ENCODE results near the gene CDT1. TPM values are rescaled to one million over a fixed set of nuclear protein-coding genes. Genes with fewer than 3 reads are reported as not detected.
"Not testable (repeated sequence)": the region's sequence is repeated elsewhere in the genome, so short reads cannot be mapped to it uniquely, and the experiment has no call there.

The CDT1 gene
- total RNA-seq, 2 experiments from 2014 or later: 133 to 137 TPM

DNA sequence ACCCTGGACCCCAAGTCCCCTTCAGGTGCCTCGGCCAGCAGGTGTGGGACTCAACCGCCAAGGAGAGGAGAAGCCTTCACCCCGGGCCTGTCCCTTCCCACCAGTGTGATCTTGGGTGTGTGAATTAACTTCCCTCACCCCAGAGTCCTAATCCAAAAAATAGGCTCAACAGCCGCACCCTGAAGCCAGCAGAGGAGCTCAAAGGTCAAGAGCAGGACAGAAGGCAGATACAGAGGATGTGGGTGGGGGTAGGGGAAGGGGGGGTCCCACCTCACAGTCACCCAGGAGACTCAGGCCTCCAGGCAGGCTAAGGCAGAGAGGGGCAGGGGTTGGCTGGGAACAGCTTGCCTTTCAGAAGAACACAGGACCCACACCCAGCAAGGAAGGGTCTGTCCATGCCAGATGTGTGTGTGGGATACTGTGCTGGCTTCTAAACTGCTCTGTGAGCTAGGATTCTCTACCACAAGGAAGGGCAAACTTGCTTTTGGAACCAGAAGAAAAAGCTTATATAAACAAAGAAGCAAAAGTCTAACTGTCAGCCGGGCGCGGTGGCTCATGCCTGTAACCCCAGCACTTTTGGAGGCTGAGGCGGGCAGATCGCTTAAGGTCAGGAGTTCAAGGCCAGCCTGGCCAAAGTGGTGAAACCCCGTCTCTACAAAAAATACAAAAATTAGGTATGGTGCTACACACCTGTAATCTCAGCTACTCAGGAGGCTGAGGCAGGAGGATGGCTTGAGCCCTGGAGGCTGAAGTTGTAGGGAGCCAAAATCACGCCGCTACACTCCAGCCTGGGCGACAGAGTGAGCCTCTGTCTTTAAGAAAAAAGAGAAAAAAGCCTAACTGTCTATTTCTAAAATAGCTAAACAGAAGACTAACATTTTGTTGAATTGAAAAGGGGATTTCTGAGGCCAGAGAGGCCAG is 23.2 kb upstream of the CDT1 start:
- H3K4me3 Mint-ChIP-seq: peak overlapping the region; percentile 94
- peaks cover 34% of the 10 kb centered on the region for H3K36me3 Mint-ChIP-seq (ENCODE audit: low read depth)
- peak overlapping the region; percentile 97 for H3K27ac Mint-ChIP-seq
- POLR2A ChIA-PET: interaction anchor here (0.7 to 10.0 kb wide), 19 partner anchors 8 to 781 kb away, joined by 3 to 249 read pairs (median 10); partner anchors contain the start of genes APRT, CDH15, CDT1 and CTU2
- no peaks in the 10 kb centered on the region for H3K27me3 Mint-ChIP-seq
- H3K9me3 Mint-ChIP-seq: no peaks in the 10 kb centered on the region
- DNase-seq: no peak
- CTCF ChIA-PET: interaction anchor here (1.4 to 6.1 kb wide), 13 partner anchors 20 to 210 kb away, joined by 3 to 62 read pairs (median 9); partner anchors contain the start of genes APRT, GALNS, TRAPPC2L and ZC3H18
- H3K4me1 Mint-ChIP-seq: peaks cover 60% of the 10 kb centered on the region

DNA sequence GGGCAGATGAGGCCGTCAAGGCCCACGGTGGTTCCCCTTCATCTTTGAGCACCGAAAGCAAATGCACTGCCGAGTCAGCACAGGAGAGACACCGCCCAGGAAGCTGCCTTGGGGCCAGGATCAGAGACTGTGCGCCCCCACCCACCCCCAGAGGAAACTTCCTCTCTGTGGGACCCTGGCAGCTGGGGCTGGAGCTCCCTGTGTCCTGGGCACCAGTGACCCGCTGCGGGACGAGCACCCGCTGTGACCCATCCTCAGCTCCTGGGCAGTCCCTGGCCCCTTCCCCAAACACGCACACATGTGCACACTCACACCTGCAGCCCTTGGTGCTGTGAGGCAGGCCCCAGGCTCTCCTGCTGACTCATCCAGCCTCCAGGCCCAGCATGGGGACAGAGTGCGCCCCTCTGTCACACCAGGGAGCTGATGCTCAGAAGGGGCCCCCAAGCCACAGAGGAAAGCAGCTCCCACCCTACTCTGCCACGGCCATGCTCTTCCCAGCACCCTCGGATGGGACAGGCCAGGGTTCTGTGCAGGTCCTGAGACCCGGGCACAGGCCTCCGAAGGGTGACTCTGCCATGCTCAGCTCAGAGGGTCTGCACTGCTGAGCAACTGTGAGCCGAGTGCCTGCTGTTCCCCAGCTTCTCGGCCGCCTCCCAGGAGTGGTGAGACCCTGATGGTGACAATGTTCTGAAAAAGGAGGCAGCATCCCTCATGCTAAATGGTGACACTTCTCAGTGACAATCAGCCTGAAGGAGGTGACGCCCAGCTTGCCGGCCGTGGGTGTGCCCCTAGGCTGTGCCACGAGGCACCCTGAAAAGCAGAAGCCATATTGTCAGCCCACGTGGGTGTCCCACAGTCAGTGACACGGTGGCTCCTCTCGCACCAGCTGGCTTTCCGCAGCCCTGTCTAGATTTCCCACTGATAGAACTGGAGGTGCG is 22.2 kb upstream of the CDT1 start:
- POLR2A ChIA-PET: interaction anchor here (0.6 to 10.0 kb wide), 25 partner anchors 9 to 812 kb away, joined by 3 to 249 read pairs (median 6); partner anchors contain the start of genes APRT, CDH15, CDT1 and CTU2
- DNase-seq: peak; percentile 81
- Mint-ChIP-seq H3K27ac (peak overlapping the region; percentile 97), H3K9me3 (no peaks in the 10 kb centered on the region), H3K27me3 (no peaks in the 10 kb centered on the region), H3K4me1 (peaks cover 60% of the 10 kb centered on the region), H3K36me3 (ENCODE audit: low read depth) (peaks cover 33% of the 10 kb centered on the region), H3K4me3 (peak overlapping the region; percentile 94)
- CTCF ChIA-PET: interaction anchor here (1.2 to 6.1 kb wide), 14 partner anchors 12 to 211 kb away, joined by 3 to 62 read pairs (median 9); partner anchors contain the start of genes APRT, GALNS, TRAPPC2L and ZC3H18

DNA sequence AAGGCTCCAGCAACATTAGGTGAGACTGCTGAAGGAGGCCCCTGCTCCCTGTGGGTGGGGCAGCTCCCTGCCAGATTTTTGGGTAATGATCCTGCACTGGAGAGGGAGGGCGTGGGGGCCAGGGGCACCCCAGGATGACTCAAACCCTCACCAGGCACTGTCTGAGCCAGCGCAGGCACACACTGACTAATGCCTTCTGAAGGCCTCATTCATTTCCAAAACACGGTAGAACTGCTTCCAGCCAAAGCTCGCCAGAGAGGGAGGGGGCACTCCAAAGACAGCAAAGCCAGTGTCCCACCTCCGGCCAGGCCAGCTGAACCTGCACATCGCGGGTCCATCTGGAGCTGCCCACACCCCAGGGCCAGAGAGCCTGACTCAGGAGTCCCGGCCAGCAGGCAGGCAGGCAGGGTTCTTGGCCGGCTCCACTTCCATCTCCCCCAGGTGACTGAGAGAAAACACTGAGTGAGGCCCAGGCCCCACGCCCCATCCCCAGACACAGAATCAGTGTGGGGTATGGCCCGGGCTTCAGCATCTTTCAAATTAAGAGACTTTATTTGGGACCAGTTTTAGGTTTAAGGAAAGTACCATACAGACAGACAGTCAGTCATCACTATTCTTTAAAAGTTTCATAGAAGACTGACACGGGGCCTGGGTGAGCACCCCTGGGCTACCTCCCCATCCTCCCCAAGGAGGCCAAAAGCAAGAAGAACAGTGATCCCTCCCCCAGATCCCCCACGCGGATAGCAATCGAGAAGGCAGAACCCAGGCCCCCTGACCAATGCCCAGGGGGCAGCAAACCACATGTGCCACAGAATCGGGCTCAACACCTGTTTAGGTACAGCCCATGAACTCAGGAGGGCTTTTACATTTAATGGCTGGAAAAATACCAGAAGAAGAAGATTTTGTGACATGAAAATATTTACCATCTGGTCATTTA is 20.9 kb upstream of the CDT1 start:
- ChIA-PET CTCF (interaction anchor here (0.9 to 6.1 kb wide), 12 partner anchors 11 to 102 kb away, joined by 3 to 62 read pairs (median 9); partner anchors contain the start of genes APRT and TRAPPC2L), POLR2A (interaction anchor here (0.7 to 10.0 kb wide), 19 partner anchors 10 to 163 kb away, joined by 3 to 249 read pairs (median 10); partner anchors contain the start of genes APRT, CDT1, CTU2 and GALNS)
- Mint-ChIP-seq H3K9me3 (no peaks in the 10 kb centered on the region), H3K27ac (peak overlapping the region; percentile 97), H3K36me3 (ENCODE audit: low read depth) (peaks cover 24% of the 10 kb centered on the region), H3K27me3 (no peaks in the 10 kb centered on the region), H3K4me3 (peak overlapping the region; percentile 94), H3K4me1 (peaks cover 55% of the 10 kb centered on the region)
- peak; percentile 75 for DNase-seq

DNA sequence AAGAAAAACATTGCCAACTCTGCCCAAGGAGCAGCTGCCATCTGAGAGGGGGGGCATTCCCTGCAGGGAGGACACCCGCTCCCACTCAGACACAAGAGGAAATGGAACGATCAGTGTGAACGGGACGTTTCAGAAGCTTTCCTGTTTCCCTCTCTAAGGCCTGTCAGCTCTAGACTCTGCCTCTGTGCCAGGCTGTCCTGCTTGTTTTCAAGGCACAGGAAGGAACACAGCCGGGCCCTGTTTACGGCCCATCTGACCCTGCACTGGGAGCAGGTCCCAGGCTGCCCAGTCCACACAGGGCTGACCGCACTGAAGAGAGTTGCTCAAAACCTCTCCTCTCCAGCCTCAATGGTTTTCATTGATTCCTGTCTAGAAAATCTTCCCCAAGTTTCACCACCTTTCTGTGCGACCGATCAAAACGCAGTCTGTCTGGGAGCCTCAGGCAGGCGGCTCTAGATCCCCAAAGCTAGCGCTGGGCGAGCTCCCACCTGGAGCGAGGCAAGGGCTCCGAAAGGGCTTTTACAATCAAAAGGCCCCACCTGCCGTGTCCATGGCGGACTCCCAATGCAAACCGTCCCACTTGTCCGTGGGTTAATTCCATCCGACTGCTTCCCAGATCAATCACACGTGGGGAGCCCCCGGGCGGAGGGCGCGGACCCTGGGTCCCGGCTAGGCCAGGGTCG is 20.1 kb upstream of the CDT1 start:
- H3K9me3 Mint-ChIP-seq: no peaks in the 10 kb centered on the region

DNA sequence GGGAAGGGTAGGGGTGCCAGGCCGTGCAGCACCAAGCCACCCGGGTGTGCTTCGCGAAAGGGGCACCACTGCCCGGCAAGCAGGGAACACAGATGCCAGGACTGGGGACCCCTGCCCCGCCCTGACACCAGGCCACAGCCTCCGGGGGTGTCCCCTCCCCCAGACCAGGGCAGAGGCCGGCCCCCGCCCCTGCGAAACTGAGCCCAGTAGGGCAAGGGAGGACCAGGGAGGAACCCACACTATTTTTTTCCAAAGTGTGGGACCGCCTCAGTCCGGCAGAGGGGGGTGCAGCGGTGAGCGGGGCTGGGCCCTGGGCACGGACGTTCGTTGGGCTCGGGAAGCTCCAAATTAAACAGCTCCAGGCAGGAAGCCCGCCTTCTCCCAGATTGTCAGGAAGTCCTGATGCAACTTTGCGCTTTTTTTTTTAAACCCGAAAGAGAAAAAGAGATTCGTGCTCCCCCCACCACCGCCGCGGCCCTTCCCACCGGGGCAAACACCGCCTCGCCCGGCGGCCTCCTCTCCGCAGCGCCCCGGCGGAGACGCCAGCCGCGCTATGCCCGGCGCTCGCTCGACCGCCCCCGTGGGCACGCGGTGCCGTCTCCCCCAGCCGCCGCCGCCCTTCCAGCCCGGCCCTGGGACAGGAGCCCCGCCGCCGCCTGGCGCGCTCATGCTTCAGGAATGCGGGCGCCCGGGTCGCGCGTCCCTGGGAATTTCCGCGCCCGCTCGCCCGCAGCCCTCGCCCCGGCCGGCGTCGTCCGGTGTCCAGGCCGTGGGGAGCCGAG is 19.3 kb upstream of the CDT1 start:
- DNase-seq: peak; percentile 63
- ChIA-PET CTCF (interaction anchor here (0.6 to 6.1 kb wide), 9 partner anchors 16 to 83 kb away, joined by 3 to 62 read pairs (median 7); partner anchors contain the start of gene TRAPPC2L), POLR2A (interaction anchor here (1.0 to 10.0 kb wide), 6 partner anchors 14 to 82 kb away, joined by 3 to 249 read pairs (median 30); partner anchors contain the start of genes APRT and CDT1)
- H3K4me1 Mint-ChIP-seq: peaks cover 43% of the 10 kb centered on the region
- no peaks in the 10 kb centered on the region for H3K27me3 Mint-ChIP-seq
- no peaks in the 10 kb centered on the region for H3K9me3 Mint-ChIP-seq
- peak overlapping the region; percentile 97 for H3K27ac Mint-ChIP-seq
- peaks cover 18% of the 10 kb centered on the region for H3K36me3 Mint-ChIP-seq (ENCODE audit: low read depth)
- H3K4me3 Mint-ChIP-seq: peak overlapping the region; percentile 94

More for the DNA sequence above, 20.1 kb upstream of the CDT1 start:
- POLR2A ChIA-PET: interaction anchor here (0.7 to 10.0 kb wide), 12 partner anchors 11 to 92 kb away, joined by 3 to 249 read pairs (median 7); partner anchors contain the start of genes APRT, CDT1, GALNS and TRAPPC2L
- DNase-seq: peak; percentile 35
- H3K36me3 Mint-ChIP-seq (ENCODE audit: low read depth): peaks cover 19% of the 10 kb centered on the region
- H3K4me3 Mint-ChIP-seq: peak overlapping the region; percentile 94
- H3K27me3 Mint-ChIP-seq: no peaks in the 10 kb centered on the region
- peaks cover 47% of the 10 kb centered on the region for H3K4me1 Mint-ChIP-seq
- peak overlapping the region; percentile 97 for H3K27ac Mint-ChIP-seq
- CTCF ChIA-PET: interaction anchor here (0.9 to 6.1 kb wide), 10 partner anchors 16 to 82 kb away, joined by 3 to 62 read pairs (median 6); partner anchors contain the start of gene TRAPPC2L

DNA sequence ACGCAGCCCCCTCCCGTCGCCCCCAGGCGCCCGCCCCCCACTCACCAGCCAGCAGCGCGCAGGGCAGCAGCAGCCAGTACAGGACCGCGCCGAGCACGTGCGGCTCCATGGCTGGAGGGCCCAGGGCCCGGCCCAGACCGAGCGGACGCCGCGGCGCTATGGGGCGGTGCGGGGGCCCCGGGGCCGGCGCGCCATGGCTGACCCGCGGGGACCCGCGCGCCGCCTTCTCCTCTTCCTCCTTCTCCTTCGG is 18.8 kb upstream of the CDT1 start:
- H3K9me3 Mint-ChIP-seq: no peaks in the 10 kb centered on the region
- no peak for DNase-seq
- H3K27ac Mint-ChIP-seq: no peak overlapping the region
- POLR2A ChIA-PET: interaction anchor here (5.5 to 10.0 kb wide), 3 partner anchors 15 to 82 kb away, joined by 55 to 249 read pairs (median 91); partner anchors contain the start of genes APRT and CDT1
- peaks cover 43% of the 10 kb centered on the region for H3K4me1 Mint-ChIP-seq
- no peak overlapping the region for H3K4me3 Mint-ChIP-seq
- no peaks in the 10 kb centered on the region for H3K27me3 Mint-ChIP-seq
- CTCF ChIA-PET: interaction anchor here (0.6 to 6.1 kb wide), 9 partner anchors 15 to 84 kb away, joined by 3 to 62 read pairs (median 7); no protein-coding TSS in a partner anchor
- peaks cover 16% of the 10 kb centered on the region for H3K36me3 Mint-ChIP-seq (ENCODE audit: low read depth)

DNA sequence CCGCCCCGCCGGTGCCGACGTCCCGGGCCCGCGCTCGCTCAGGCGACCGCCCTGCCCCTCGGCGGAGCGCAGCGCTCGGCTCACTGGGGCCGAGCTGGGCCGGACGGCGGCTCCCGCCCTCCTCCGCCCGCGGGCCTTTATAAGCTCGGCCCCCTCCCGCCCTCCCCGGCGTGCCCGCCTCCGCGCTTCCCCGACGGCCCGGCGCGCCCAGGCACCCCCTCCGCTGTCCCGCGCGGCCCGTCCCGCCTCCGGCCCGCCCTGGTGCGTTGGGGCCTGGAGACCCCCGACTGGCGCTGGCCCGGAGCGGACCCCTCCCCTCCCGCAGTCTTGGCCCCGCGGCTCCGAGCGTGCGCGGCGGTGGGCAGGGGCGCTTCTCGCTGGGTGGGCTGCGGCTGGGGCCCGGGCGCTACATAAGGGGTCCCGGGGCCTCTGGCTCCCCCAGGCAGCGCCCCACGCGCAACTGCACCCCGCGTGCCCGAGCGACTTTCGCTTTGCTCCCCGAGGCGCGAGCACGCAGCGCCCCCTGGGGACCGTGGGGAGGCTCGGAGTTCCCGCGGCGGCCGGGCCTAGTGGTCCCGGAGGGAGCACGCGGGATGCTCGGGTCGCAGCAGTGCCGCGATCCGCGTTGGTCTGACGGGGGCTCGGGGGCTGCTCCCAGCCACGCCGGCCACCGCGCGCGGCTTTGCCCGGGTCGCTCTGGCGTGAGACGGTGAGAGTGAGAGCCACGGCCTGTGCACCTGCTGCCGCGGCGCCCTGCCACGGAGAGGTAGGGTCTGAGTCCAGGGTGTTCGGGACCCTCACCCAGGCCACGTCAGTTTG is 18.3 kb upstream of the CDT1 start, which contains the start of gene PIEZO1:
PIEZO1 (minus strand) TSS at position 115 of the 819 bp plus-strand sequence. CDS start 256 bp downstream, outside the sequence.
- peak; percentile 81 for DNase-seq
- Mint-ChIP-seq H3K4me1 (peaks cover 43% of the 10 kb centered on the region), H3K9me3 (no peaks in the 10 kb centered on the region), H3K27ac (peak within 1 kb of the TSS; percentile 97), H3K36me3 (ENCODE audit: low read depth) (peaks cover 16% of the 10 kb centered on the region), H3K4me3 (peak within 1 kb of the TSS; percentile 94), H3K27me3 (no peaks in the 10 kb centered on the region)
- CTCF ChIA-PET: interaction anchor here (1.0 to 1.8 kb wide), 4 partner anchors 16 to 165 kb away, joined by 3 to 12 read pairs (median 5); no protein-coding TSS in a partner anchor
- POLR2A ChIA-PET: interaction anchor here (0.6 to 10.0 kb wide), 6 partner anchors 9 to 83 kb away, joined by 3 to 249 read pairs (median 30); partner anchors contain the start of genes APRT, CDT1, GALNS and TRAPPC2L

DNA sequence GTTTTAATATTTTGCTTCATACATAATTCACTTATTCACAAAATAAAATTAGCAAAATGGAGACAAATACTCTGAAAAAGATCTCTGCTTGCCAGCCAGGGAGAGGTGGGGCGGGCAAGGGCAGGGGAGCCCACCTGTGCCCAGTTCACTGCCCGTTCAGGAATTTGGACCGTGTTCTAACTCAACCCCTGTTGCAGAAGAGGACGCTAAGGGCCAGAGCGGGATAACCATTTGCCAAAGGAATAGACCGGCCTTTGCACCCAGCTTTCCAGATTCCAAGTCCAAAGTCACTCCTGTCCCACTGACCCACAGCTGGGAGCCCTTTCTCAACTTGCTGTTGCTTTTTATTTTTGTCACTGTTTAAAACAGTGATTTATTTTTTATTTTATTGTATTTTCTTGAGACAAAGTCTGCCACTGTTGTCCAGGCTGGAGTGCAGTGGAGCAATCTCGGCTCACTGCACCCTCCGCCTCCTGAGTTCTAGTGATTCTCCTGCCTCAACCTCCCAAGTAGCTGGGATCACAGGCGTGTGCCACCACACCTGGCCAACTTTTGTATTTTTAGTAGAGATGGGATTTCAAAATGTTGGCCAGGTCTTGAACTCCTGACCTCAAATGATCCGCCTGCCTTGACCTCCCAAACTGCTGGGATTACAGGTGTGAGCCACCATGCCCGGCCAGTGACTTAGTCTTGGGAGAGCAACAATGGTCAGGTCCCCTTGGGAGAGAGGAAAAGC is 15.8 kb upstream of the CDT1 start:
- H3K27ac Mint-ChIP-seq: no peak overlapping the region
- CTCF ChIA-PET: interaction anchor here (0.9 to 1.5 kb wide), 5 partner anchors 11 to 64 kb away, joined by 3 to 7 read pairs (median 4); no protein-coding TSS in a partner anchor
- no peak for DNase-seq
- H3K4me3 Mint-ChIP-seq: no peak overlapping the region
- H3K36me3 Mint-ChIP-seq (ENCODE audit: low read depth): peaks cover 12% of the 10 kb centered on the region
- POLR2A ChIA-PET: interaction anchor here (1.0 to 10.0 kb wide), 5 partner anchors 7 to 82 kb away, joined by 3 to 249 read pairs (median 6); partner anchors contain the start of genes APRT and CDT1
- H3K4me1 Mint-ChIP-seq: peaks cover 37% of the 10 kb centered on the region
- no peaks in the 10 kb centered on the region for H3K27me3 Mint-ChIP-seq
- no peaks in the 10 kb centered on the region for H3K9me3 Mint-ChIP-seq

DNA sequence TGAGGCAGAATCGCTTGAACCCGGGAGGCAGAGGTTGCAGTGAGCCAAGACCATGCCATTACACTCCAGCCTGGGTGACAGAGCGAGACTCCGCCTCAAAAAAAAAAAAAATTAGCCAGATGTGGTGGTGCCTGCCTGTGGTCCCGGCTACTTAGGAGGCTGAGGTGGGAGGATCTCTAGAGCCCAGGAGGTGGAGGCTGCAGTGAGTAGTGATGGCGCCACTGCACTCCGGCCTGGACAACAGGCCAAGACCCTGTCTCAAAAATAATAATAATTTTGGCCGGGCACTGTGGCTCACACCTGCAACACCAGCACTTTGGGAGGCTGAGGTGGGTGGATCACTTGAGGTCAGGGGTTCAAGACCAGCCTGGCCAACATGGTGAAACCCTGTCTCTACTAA is 14.8 kb upstream of the CDT1 start:
- H3K27me3 Mint-ChIP-seq; H3K27ac Mint-ChIP-seq; H3K9me3 Mint-ChIP-seq; DNase-seq; H3K4me3 Mint-ChIP-seq; H3K36me3 Mint-ChIP-seq (ENCODE audit: low read depth): not testable (repeated sequence)
- ChIA-PET POLR2A (interaction anchor here (10.0 kb wide), 1 partner anchor 19 kb away, joined by 249 read pairs; the partner anchor contains the start of genes APRT and CDT1), CTCF (interaction anchor here (1.2 kb wide), 1 partner anchor 51 kb away, joined by 3 read pairs; no protein-coding TSS in a partner anchor)
- H3K4me1 Mint-ChIP-seq: peaks cover 40% of the 10 kb centered on the region

Measured in activated CD4-positive, alpha-beta memory T cell treated with anti-CD3 and anti-CD28 coated beads, Interleukin-2, amount 10 ng/mL, durations not matched to agents 7 days and 5 days (primary cell).